Gastroesophageal sphincter (tissue), 3 donors: ENCODE results near the gene ABR.

Source experiments
- CTCF ChIP-seq, 4 experiments: fragments of 200-600 bp in 2 of 4; fragments of 450-650 bp in 2 of 4; sonication (generic) in 1 of 4; IDR thresholded peaks; one replicate each; pipeline ENCODE4 v1.5.1; 2017 to 2019; ENCODE audit warnings: antibody characterized with exemption in 4 of 4, mild to moderate bottlenecking in 2 of 4, moderate library complexity in 2 of 4
- EP300 ChIP-seq: sonication (generic); formaldehyde crosslinking; IDR thresholded peaks from one replicate; pipeline ENCODE4 v1.6.1; 2017; ENCODE audit warnings: antibody characterized with exemption, mild to moderate bottlenecking
- POLR2A ChIP-seq, 2 donors: fragments of 450-650 bp; IDR thresholded peaks; one replicate each; pipeline ENCODE4 v1.6.1; 2017; ENCODE audit warnings: antibody characterized with exemption in 2 of 2, mild to moderate bottlenecking in 2 of 2, moderate library complexity in 1 of 2
- POLR2AphosphoS5 ChIP-seq: sonication (generic); formaldehyde crosslinking; IDR thresholded peaks from one replicate; pipeline ENCODE4 v1.6.1; 2017; ENCODE audit warnings: antibody characterized with exemption

GRCh38 chr17:1202291-1202690 lies 22.5 kb upstream of the ABR start:
- TF ChIP-seq EP300 = no peak
- no peak for TF ChIP-seq CTCF (IDR thresholded peaks at IDR 0.05)
- TF ChIP-seq POLR2AphosphoS5 = no peak
- TF ChIP-seq POLR2A (IDR thresholded peaks at IDR 0.05) = no peak
